Mesenchymal stem cell (in vitro differentiated cells and primary cell): ENCODE data around the gene ZFPL1.
A peak's percentile ranks its signal among the peaks of the same experiment; 100 is the strongest.
"Not testable (repeated sequence)": the region's sequence is repeated elsewhere in the genome, so short reads cannot be mapped to it uniquely, and the experiment has no call there.

Experiments
- DNase-seq: peaks from one replicate; pipeline ENCODE4 v3.0.0-alpha.2; 2013
- H2AFZ ChIP-seq: one replicate; pipeline ENCODE4 v1.6.1; 2013; ENCODE audit warnings: low read depth, mild to moderate bottlenecking, control low read depth, inconsistent platforms, low read length, moderate library complexity
- H2AK5ac ChIP-seq: 2 replicates; pipeline ENCODE4 v1.6.1; 2013; ENCODE audit warnings: low read length, moderate library complexity, mild to moderate bottlenecking, inconsistent platforms; ENCODE audit not compliant: severe bottlenecking
- H2BK120ac ChIP-seq: one replicate; pipeline ENCODE4 v1.6.1; 2013; ENCODE audit warnings: low read depth, mild to moderate bottlenecking, inconsistent platforms, low read length, moderate library complexity
- H2BK12ac ChIP-seq, 2 experiments: one replicate each; pipeline ENCODE4 v1.6.1; 2013; ENCODE audit warnings: inconsistent platforms in 2 of 2, low read length in 2 of 2, mild to moderate bottlenecking in 2 of 2, moderate library complexity in 2 of 2, control low read depth in 1 of 2
- H2BK15ac ChIP-seq: one replicate; pipeline ENCODE4 v1.6.1; 2013; ENCODE audit warnings: mild to moderate bottlenecking, low read depth, inconsistent platforms; ENCODE audit not compliant: poor library complexity, severe bottlenecking
- H2BK5ac ChIP-seq: 2 replicates; pipeline ENCODE4 v1.6.1; 2013; ENCODE audit warnings: low read depth, mild to moderate bottlenecking, low read length, control low read depth, inconsistent platforms; ENCODE audit not compliant: poor library complexity, severe bottlenecking
- H3K14ac ChIP-seq, 2 experiments: one replicate each; pipeline ENCODE4 v1.6.1; 2013; ENCODE audit warnings: inconsistent platforms in 2 of 2, low read length in 2 of 2, control low read depth in 1 of 2, mild to moderate bottlenecking in 1 of 2, moderate library complexity in 1 of 2
- H3K18ac ChIP-seq, 2 experiments: one replicate each; pipeline ENCODE4 v1.6.1; 2013; ENCODE audit warnings: inconsistent platforms in 2 of 2, low read length in 2 of 2, control low read depth in 1 of 2, low read depth in 1 of 2, mild to moderate bottlenecking in 1 of 2
- H3K23ac ChIP-seq, 2 experiments: one replicate each; pipeline ENCODE4 v1.6.1; 2013; ENCODE audit warnings: inconsistent platforms in 2 of 2, low read length in 2 of 2, mild to moderate bottlenecking in 2 of 2, moderate library complexity in 2 of 2, control low read depth in 1 of 2
- H3K27ac ChIP-seq: 2 replicates; pipeline ENCODE4 v1.5.1; 2013; ENCODE audit warnings: mild to moderate bottlenecking, moderate library complexity, low read length, control low read depth, inconsistent platforms; ENCODE audit not compliant: poor library complexity, severe bottlenecking
- H3K27me3 ChIP-seq, 2 experiments: 2 replicates each; pipeline versions ENCODE4 v1.6.1 to v1.7.0; 2013; ENCODE audit warnings: low read length in 2 of 2, mild to moderate bottlenecking in 2 of 2, moderate library complexity in 2 of 2, control low read depth in 1 of 2, inconsistent platforms in 1 of 2; ENCODE audit not compliant: control insufficient read depth in 1 of 2, insufficient read depth in 1 of 2
- H3K36me3 ChIP-seq, 2 experiments: 2 replicates each; pipeline versions ENCODE4 v1.6.1 to v1.7.0; 2013; ENCODE audit warnings: low read length in 2 of 2, control low read depth in 1 of 2, inconsistent platforms in 1 of 2, low read depth in 1 of 2, mild to moderate bottlenecking in 1 of 2; ENCODE audit not compliant: insufficient read depth in 2 of 2, control insufficient read depth in 1 of 2
- H3K4ac ChIP-seq, 2 experiments: one replicate each; pipeline ENCODE4 v1.6.1; 2013; ENCODE audit warnings: inconsistent platforms in 2 of 2, low read length in 2 of 2, mild to moderate bottlenecking in 2 of 2, moderate library complexity in 2 of 2, control low read depth in 1 of 2, low read depth in 1 of 2
- H3K4me1 ChIP-seq: 2 replicates; pipeline ENCODE4 v1.6.1; 2013; ENCODE audit warnings: low read depth, low read length, control low read depth; ENCODE audit not compliant: control insufficient read depth, insufficient read depth
- H3K4me2 ChIP-seq: 2 replicates; pipeline ENCODE4 v1.6.1; 2013; ENCODE audit warnings: low read length, mild to moderate bottlenecking, inconsistent platforms; ENCODE audit not compliant: poor library complexity, severe bottlenecking
- H3K4me3 ChIP-seq, 2 experiments: 2 replicates each; pipeline versions ENCODE4 v1.5.1 to v1.7.0; 2013; ENCODE audit warnings: low read length in 2 of 2, mild to moderate bottlenecking in 2 of 2, control low read depth in 1 of 2, low read depth in 1 of 2; ENCODE audit not compliant: insufficient read depth in 1 of 2
- H3K79me1 ChIP-seq: replicated peaks from 2 replicates; pipeline ENCODE4 v1.6.1; 2013; ENCODE audit warnings: mild to moderate bottlenecking, control low read depth, low read length, inconsistent platforms; ENCODE audit not compliant: poor library complexity, severe bottlenecking
- H3K9ac ChIP-seq: 2 replicates; pipeline ENCODE4 v1.7.0; 2013; ENCODE audit warnings: mild to moderate bottlenecking, low read length, moderate library complexity
- H3K9me3 ChIP-seq: 2 replicates; pipeline ENCODE4 v1.7.0; 2013; ENCODE audit warnings: mild to moderate bottlenecking, low read length; ENCODE audit not compliant: control insufficient read depth
- H4K8ac ChIP-seq: one replicate; pipeline ENCODE4 v1.6.1; 2013; ENCODE audit warnings: inconsistent platforms, mild to moderate bottlenecking, low read length, moderate library complexity
- H4K91ac ChIP-seq: one replicate; pipeline ENCODE4 v1.6.1; 2013; ENCODE audit warnings: mild to moderate bottlenecking, low read length, inconsistent platforms
- WGBS: methylation state at CpG from one replicate; pipeline ENCODE4 v1.1.7; 2013; ENCODE audit warnings: mixed read lengths; 5-methylcytosine and 5-hydroxymethylcytosine counted together

Gene ZFPL1

DNA sequence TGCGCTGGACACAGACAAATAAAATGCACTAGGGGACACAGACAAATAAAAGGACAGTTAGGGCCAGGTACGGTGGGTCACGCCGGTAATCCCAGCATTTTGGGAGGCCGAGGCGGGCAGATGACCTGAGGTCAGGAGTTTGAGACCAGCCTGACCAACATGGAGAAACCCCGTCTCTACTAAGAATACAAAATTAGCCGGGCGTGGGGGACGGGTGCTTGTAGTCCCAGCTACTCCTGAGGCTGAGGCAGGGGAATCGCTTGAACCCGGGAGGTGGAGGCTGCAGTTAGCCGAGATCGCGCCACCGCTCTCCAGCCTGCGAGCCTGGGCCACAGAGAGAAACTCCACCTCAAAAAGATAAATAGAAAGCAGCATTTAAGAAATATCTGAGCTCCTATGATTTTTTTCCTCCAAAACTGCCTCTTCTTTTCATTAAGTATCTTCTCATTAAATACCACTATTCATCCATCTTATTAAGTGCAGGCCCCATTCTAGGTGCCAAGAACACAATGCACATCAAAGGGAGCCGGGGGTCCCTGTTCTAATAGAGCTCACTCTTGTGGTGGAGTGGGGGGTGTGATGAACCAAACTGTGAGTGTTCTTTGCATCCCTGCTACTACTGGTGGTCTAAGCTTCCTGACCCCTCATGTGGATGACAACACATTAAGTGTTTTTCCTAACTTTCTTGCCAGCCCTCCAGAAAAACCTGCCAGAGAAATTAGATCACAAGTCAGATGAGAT lies 34.2 kb downstream of the ZFPL1 start:
- H3K14ac ChIP-seq: no peak overlapping the region
- no peak overlapping the region for H4K8ac ChIP-seq
- WGBS: 90% methylated on average over 18 of the region's 18 CpGs
- H2AK5ac ChIP-seq: no peak overlapping the region
- no peak overlapping the region for H3K4me3 ChIP-seq
- H3K9ac ChIP-seq: peak overlapping the region; percentile 98
- H3K4ac ChIP-seq: no peak overlapping the region
- H2BK5ac ChIP-seq: no peak overlapping the region
- H3K27ac ChIP-seq: no peak overlapping the region
- no peak overlapping the region for H2AFZ ChIP-seq
- no peak overlapping the region for H2BK120ac ChIP-seq
- no peak overlapping the region for H4K91ac ChIP-seq
- H2BK12ac ChIP-seq: no peak overlapping the region
- H3K18ac ChIP-seq: no peak overlapping the region
- no peak overlapping the region for H3K23ac ChIP-seq
- no peak overlapping the region for H2BK15ac ChIP-seq
- H3K27me3 ChIP-seq: no peaks in the 10 kb centered on the region
- DNase-seq: no peak
- H3K36me3 ChIP-seq: peaks cover 50 to 53% of the 10 kb centered on the region in 2 experiments
- peaks cover 31% of the 10 kb centered on the region for H3K4me1 ChIP-seq
- peaks cover 20% of the 10 kb centered on the region for H3K79me1 ChIP-seq
- H3K4me2 ChIP-seq: no peak overlapping the region
- H3K9me3 ChIP-seq: no peaks in the 10 kb centered on the region

- DNase-seq, H2AK5ac ChIP-seq, H3K9me3 ChIP-seq, H2BK15ac ChIP-seq, H2AFZ ChIP-seq, H3K4ac ChIP-seq, H3K18ac ChIP-seq, H3K14ac ChIP-seq, H4K91ac ChIP-seq, H3K27me3 ChIP-seq, H4K8ac ChIP-seq, H3K23ac ChIP-seq, H3K4me2 ChIP-seq, H3K4me3 ChIP-seq, H2BK12ac ChIP-seq, H2BK5ac ChIP-seq, H3K27ac ChIP-seq, H2BK120ac ChIP-seq: not testable (repeated sequence)
- peaks cover 51 to 53% of the 10 kb centered on the region in 2 experiments for H3K36me3 ChIP-seq
- peak overlapping the region; percentile 98 for H3K9ac ChIP-seq
- H3K79me1 ChIP-seq: peaks cover 20% of the 10 kb centered on the region
- H3K4me1 ChIP-seq: peaks cover 27% of the 10 kb centered on the region
- WGBS: 95% methylated on average over 18 of the region's 18 CpGs
Measured at GRCh38 chr11:65118891-65119669, 35.1 kb downstream of the ZFPL1 start.

DNA sequence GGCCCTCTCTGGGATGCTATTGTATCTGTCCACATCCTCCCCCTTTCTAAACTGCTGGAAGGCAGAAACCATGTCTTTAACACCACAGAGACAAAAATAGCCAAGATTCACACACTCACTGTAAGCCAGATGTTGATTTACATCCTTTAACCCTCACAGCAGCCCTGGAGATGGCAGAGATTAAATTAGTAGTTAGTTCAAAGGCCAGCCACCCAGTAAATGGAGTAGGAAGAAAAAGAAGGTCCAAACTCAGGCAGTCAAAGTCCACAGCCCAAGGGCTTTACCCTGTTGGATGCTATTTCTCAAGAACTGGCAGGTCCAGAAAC lies 35.6 kb downstream of the ZFPL1 start:
- Histone ChIP-seq H3K79me1 (peaks cover 21% of the 10 kb centered on the region), H3K36me3 (peaks cover 48 to 57% of the 10 kb centered on the region in 2 experiments), H2BK5ac (no peak overlapping the region), H3K4ac (no peak overlapping the region), H3K4me1 (peaks cover 25% of the 10 kb centered on the region), H3K27ac (no peak overlapping the region), H3K4me3 (no peak overlapping the region), H2AFZ (no peak overlapping the region), H4K8ac (no peak overlapping the region), H4K91ac (no peak overlapping the region), H2BK12ac (no peak overlapping the region), H3K18ac (no peak overlapping the region), H2BK15ac (no peak overlapping the region), H3K9ac (peak overlapping the region; percentile 98), H3K4me2 (no peak overlapping the region), H3K9me3 (no peaks in the 10 kb centered on the region), H2AK5ac (no peak overlapping the region), H3K27me3 (no peaks in the 10 kb centered on the region), H3K23ac (no peak overlapping the region), H3K14ac (no peak overlapping the region), H2BK120ac (no peak overlapping the region)
- no peak for DNase-seq

DNA sequence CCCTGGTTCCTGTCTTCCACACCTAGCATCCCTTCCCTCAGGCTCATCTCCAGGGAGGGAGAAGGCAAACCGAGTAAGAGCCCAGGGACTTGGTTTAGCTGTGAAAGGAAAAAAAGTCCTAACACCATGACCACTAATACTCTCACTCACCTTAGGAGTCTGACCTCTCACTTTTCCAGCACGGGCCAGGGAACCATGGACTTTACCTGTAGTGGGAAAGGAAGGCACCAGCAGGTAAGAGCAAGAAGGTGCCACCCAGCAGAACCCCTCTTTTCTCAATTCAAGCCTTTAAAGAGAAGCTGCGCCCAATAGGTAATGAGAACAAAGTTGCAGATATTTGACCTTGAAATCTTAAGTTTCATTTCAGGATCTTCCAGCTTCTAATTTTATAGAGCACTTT lies 36.8 kb downstream of the ZFPL1 start:
- Histone ChIP-seq H3K4ac (no peak overlapping the region), H2BK12ac (no peak overlapping the region), H3K9me3 (no peaks in the 10 kb centered on the region), H3K4me3 (peak overlapping the region in 1 of 2 experiments; percentile 98), H3K9ac (peak overlapping the region; percentile 98), H3K4me1 (peaks cover 16% of the 10 kb centered on the region), H3K4me2 (peak overlapping the region; percentile 66), H3K14ac (no peak overlapping the region), H3K36me3 (peaks cover 46 to 61% of the 10 kb centered on the region in 2 experiments), H2AK5ac (no peak overlapping the region), H4K91ac (no peak overlapping the region), H3K27ac (no peak overlapping the region), H2BK5ac (no peak overlapping the region), H3K23ac (no peak overlapping the region), H2BK15ac (no peak overlapping the region), H3K27me3 (no peaks in the 10 kb centered on the region), H4K8ac (no peak overlapping the region), H3K18ac (no peak overlapping the region), H3K79me1 (peaks cover 18% of the 10 kb centered on the region), H2BK120ac (no peak overlapping the region), H2AFZ (no peak overlapping the region)
- no peak for DNase-seq
- WGBS: 80% methylated on average over 2 of the region's 3 CpGs
